Measurements from ENCODE around the gene NPW.

NPW gene

DNA sequence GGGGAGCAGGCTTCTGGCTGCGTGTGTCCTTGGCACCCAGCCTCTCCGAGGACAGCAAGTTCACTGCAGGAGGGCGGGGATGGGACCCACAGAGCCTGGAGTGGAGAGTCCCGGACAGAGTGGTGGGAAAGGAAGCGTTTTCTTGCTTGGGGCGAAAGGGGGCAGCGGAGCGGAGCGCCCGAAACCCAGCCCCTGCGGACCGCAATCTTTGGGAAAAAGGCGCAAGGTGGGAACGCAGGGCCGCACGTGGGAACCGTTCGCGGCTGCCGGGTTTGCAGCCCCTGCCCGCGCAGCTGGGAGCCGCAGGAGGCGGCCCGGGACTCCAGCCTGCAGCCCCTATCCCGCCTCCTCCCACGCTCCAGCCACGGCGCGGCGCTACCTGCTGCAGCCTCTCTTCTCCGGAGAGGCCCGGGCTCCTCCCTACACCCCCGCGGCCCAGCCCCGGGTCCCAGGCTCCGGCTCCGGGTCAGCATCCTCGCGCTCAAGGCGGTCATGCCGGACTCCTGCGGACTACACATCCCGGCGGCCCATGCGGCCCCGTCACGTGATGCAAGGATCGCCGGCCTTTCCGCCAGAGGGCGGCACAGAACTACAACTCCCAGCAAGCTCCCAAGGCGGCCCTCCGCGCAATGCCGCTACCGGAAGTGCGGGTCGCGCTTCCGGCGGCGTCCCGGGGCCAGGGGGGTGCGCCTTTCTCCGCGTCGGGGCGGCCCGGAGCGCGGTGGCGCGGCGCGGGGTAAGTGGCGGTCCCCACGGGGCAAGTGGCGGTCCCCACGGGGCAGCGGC, 27.9 kb downstream of the NPW start, which contains the start of the genes NTHL1 and TSC2:
NTHL1 (minus strand) TSS at position 505 of the 786 bp plus-strand sequence; CDS start at position 494, 11 bp downstream.
TSC2 (plus strand) TSS at position 656 of the 786 bp plus-strand sequence. CDS start 631 bp downstream, outside the sequence.
- Histone ChIP-seq H3K27ac (ENCODE audit: low read depth, low read length) (no peak within 1 kb of the TSS), H3K36me3 (ENCODE audit: insufficient read depth, low read length) (no peaks in the 10 kb centered on the region)

DNA sequence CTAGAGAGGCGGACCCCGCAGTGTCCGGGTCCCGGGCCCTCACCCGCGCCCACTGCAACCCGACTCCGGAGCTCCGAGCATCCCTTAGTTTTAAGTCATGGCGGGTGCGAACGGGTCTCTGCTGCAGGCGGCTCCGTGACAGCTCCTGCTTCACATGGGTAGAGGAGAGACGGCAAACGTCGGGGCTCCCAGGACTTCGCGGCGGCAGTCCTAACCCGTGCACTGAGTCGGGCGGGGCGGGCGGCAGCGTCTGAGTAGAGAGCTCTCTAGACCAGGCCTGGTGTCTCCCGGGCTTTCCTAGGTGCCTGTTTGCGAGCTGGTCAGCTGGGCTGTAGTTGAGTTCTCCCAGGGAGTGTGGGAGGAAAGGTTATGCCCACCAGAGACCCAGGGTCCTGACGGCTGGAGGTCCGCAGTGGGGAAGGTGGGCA, 28.5 kb downstream of the NPW start:
- Histone ChIP-seq H3K27ac (ENCODE audit: low read depth, low read length) (no peak overlapping the region), H3K4me3 (ENCODE audit: low read depth, low read length) (peak overlapping the region; percentile 90), H3K79me2 (ENCODE audit: control insufficient read depth, insufficient read depth, low read length, unreplicated experiment) (peaks cover 13% of the 10 kb centered on the region), H3K27me3 (ENCODE audit: insufficient read depth, low read length) (no peaks in the 10 kb centered on the region), H3K4me1 (ENCODE audit: control insufficient read depth, insufficient read depth, low read length, unreplicated experiment) (peaks cover 13% of the 10 kb centered on the region), H2AFZ (ENCODE audit: low read length, unreplicated experiment) (peak overlapping the region; percentile 80), H3K36me3 (ENCODE audit: insufficient read depth, low read length) (no peaks in the 10 kb centered on the region)

More for the DNA sequence above, 27.9 kb downstream of the NPW start, which contains the start of the genes NTHL1 and TSC2:
- Histone ChIP-seq H3K79me2 (ENCODE audit: control insufficient read depth, insufficient read depth, low read length, unreplicated experiment) (peaks cover 13% of the 10 kb centered on the region), H3K4me1 (ENCODE audit: control insufficient read depth, insufficient read depth, low read length, unreplicated experiment) (peaks cover 13% of the 10 kb centered on the region), H3K4me3 (ENCODE audit: low read depth, low read length) (peak within 1 kb of the TSS; percentile 90), H3K27me3 (ENCODE audit: insufficient read depth, low read length) (no peaks in the 10 kb centered on the region), H2AFZ (ENCODE audit: low read length, unreplicated experiment) (peak within 1 kb of the TSS; percentile 95)

DNA sequence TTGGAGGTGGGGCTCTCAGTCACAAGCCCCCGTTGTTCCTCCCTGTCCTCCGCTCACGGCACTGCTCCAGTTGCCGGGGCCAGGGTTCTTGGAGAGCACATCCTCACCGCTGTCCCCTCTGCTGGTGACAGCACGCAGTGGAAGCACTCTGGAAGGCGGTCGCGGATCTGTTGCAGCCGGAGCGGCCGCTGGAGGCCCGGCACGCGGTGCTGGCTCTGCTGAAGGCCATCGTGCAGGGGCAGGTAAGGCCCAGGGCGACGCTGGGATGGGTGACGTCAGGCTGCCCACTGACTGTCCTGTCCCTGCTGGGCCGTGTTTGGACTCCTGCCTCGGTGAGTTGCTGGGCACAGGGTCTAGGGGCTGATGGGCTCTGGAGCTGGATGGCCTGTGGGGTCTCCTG, 33.6 kb downstream of the NPW start:
- Histone ChIP-seq H2AFZ (ENCODE audit: low read length, unreplicated experiment) (no peak overlapping the region), H3K79me2 (ENCODE audit: control insufficient read depth, insufficient read depth, low read length, unreplicated experiment) (peaks cover 11% of the 10 kb centered on the region), H3K27ac (ENCODE audit: low read depth, low read length) (no peak overlapping the region), H3K4me3 (ENCODE audit: low read depth, low read length) (no peak overlapping the region), H3K36me3 (ENCODE audit: insufficient read depth, low read length) (peaks cover 3% of the 10 kb centered on the region; the same call in 1 of the 2 replicates), H3K4me1 (ENCODE audit: control insufficient read depth, insufficient read depth, low read length, unreplicated experiment) (peaks cover 6% of the 10 kb centered on the region), H3K27me3 (ENCODE audit: insufficient read depth, low read length) (no peaks in the 10 kb centered on the region)

DNA sequence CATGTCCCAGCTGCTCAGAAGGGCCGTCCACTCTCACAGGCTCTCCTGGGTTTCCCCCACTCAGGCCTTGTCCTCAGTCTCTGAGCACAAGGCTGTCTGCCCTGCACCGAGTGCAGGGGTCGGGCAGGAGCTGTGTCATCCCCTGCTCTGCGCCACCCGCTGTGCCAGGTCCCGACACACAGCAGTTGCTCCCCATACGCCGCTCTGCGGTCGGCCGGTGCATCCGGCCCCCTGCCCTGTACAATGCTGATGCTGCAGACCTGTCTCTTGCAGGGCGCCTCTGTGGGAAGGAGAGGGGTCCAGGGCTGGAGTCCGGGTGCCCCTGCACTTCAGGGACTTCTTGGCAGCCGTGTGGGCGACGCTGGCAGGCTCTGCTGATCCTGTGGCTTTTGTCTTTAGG, 34.3 kb downstream of the NPW start:
- Histone ChIP-seq H3K79me2 (ENCODE audit: control insufficient read depth, insufficient read depth, low read length, unreplicated experiment) (peaks cover 4% of the 10 kb centered on the region), H3K4me3 (ENCODE audit: low read depth, low read length) (no peak overlapping the region), H3K27me3 (ENCODE audit: insufficient read depth, low read length) (no peaks in the 10 kb centered on the region), H3K4me1 (ENCODE audit: control insufficient read depth, insufficient read depth, low read length, unreplicated experiment) (peaks cover 2% of the 10 kb centered on the region), H3K36me3 (ENCODE audit: insufficient read depth, low read length) (peaks cover 3% of the 10 kb centered on the region; the same call in 1 of the 2 replicates), H3K27ac (ENCODE audit: low read depth, low read length) (no peak overlapping the region), H2AFZ (ENCODE audit: low read length, unreplicated experiment) (no peak overlapping the region)

DNA sequence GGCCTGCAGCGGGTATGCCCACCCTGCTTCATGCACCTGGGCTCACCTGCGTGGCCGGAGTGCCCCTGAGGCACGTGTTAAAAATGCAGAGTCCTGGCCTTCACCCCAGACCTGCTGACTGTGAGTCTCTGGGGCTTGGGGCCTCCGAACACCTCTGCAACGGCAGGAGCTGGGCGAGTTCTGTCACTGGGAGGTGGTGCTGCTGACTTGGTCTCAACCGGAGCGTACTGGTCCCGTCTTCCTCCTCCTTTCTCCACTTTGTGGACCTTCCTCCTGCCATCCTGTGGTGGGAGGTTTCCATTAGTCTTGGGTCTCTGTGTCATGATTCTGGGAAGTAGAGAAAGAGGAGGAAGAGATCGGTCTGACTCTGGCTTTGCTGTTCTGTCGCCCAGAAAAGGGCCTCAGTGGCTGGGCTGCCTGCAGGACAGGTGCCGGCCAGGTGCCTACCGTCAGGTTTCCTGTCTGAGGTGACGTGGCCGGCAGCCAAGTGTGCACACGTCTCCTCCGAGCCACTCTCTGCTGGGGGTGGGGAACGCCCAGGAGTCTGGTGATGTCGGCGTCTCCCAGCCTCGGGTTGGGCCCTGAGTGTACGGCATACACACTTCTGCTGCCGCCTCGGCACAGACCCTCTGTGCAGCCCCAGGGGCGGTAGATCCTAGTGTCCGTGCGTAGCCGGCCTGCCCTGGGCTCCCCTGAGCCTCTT, 35.1 kb downstream of the NPW start:
- Histone ChIP-seq H2AFZ (ENCODE audit: low read length, unreplicated experiment) (no peak overlapping the region), H3K27ac (ENCODE audit: low read depth, low read length) (no peak overlapping the region), H3K4me3 (ENCODE audit: low read depth, low read length) (no peak overlapping the region), H3K36me3 (ENCODE audit: insufficient read depth, low read length) (peaks cover 3% of the 10 kb centered on the region; the same call in 1 of the 2 replicates), H3K27me3 (ENCODE audit: insufficient read depth, low read length) (no peaks in the 10 kb centered on the region), H3K4me1 (ENCODE audit: control insufficient read depth, insufficient read depth, low read length, unreplicated experiment) (no peaks in the 10 kb centered on the region), H3K79me2 (ENCODE audit: control insufficient read depth, insufficient read depth, low read length, unreplicated experiment) (no peaks in the 10 kb centered on the region)

DNA sequence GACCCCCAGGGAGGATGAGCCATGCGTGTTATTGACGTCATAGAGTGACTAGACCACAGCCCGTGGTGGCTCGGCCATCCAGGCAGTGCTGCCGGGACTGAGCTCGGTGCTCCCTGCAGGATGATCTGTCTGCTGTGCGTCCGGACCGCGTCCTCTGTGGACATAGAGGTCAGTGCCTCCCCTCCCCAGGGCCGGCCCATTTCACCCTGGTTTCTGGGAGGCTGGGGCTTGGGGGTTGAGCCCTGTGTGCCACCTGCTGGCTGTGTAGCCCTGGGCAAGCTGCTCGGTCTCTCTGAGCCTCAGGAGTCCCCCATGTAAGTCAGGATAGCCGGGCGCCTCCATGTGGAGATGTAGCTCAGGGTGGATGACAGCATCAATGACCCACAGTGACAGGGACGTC, 36.5 kb downstream of the NPW start:
- no peaks in the 10 kb centered on the region for H3K79me2 ChIP-seq (ENCODE audit: control insufficient read depth, insufficient read depth, low read length, unreplicated experiment)
- H3K27me3 ChIP-seq (ENCODE audit: insufficient read depth, low read length) = no peaks in the 10 kb centered on the region
- H3K27ac ChIP-seq (ENCODE audit: low read depth, low read length) = no peak overlapping the region
- H2AFZ ChIP-seq (ENCODE audit: low read length, unreplicated experiment) = no peak overlapping the region
- H3K4me3 ChIP-seq (ENCODE audit: low read depth, low read length) = no peak overlapping the region
- H3K4me1 ChIP-seq (ENCODE audit: control insufficient read depth, insufficient read depth, low read length, unreplicated experiment) = no peaks in the 10 kb centered on the region
- peaks cover 3% of the 10 kb centered on the region; the same call in 1 of the 2 replicates for H3K36me3 ChIP-seq (ENCODE audit: insufficient read depth, low read length)

DNA sequence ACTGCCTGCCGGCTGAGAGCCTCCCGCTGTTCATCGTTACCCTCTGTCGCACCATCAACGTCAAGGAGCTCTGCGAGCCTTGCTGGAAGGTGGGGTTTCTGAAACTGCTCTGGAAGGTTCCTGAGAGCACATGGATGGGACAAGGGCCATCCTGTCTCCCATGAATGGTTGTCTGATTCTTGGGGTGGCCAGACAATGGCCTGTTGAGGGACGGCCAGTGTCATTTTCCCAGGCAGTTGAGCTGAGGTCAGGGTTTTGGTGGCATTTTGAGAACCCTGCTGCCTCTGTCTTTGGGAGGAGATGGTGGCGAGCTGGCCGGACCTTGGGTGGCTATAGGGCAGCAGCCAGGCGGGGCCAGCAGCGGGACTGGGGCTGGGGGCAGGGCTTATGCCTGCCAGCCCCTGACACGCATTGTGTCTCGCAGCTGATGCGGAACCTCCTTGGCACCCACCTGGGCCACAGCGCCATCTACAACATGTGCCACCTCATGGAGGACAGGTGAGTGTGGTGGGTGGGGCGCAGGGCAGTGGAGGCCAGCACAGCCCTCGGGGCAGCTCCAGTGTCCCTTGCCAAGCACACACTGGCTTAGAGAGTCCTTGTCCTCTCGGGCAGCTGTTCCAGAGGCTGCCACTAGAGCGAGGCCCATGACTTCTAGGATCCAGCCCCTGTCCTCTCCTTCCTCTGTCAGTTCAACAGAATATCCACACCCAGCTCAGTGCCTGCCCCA, 37.3 kb downstream of the NPW start:
- H3K36me3 ChIP-seq (ENCODE audit: insufficient read depth, low read length) = peaks cover 3% of the 10 kb centered on the region; the same call in 1 of the 2 replicates
- H3K79me2 ChIP-seq (ENCODE audit: control insufficient read depth, insufficient read depth, low read length, unreplicated experiment) = no peaks in the 10 kb centered on the region
- H3K4me1 ChIP-seq (ENCODE audit: control insufficient read depth, insufficient read depth, low read length, unreplicated experiment) = no peaks in the 10 kb centered on the region
- H3K4me3 ChIP-seq (ENCODE audit: low read depth, low read length) = no peak overlapping the region
- no peak overlapping the region for H3K27ac ChIP-seq (ENCODE audit: low read depth, low read length)
- H3K27me3 ChIP-seq (ENCODE audit: insufficient read depth, low read length) = no peaks in the 10 kb centered on the region
- H2AFZ ChIP-seq (ENCODE audit: low read length, unreplicated experiment) = no peak overlapping the region

DNA sequence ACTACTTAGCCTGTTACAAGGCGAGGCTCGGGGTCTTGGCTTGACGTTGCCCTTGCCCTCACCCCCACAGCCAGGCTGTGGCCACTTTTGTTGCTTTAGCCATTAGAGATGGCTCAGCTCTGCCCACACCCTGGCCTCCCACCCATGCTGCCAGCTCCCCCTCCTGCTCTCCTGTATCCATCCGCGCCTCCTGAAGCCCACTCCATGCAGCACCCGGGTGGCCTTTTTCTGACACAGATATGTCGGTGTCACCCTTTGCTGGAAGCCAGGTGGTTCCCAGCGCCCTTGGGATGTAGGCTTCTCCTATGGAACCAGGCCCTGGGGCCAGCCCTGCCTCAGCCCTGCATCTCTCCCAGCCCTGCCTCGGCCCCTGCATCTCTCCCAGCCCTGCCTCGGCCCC, 37.9 kb downstream of the NPW start:
- Histone ChIP-seq H3K4me3 (ENCODE audit: low read depth, low read length) (no peak overlapping the region), H3K27me3 (ENCODE audit: insufficient read depth, low read length) (no peaks in the 10 kb centered on the region), H3K79me2 (ENCODE audit: control insufficient read depth, insufficient read depth, low read length, unreplicated experiment) (no peaks in the 10 kb centered on the region), H3K4me1 (ENCODE audit: control insufficient read depth, insufficient read depth, low read length, unreplicated experiment) (no peaks in the 10 kb centered on the region), H3K36me3 (ENCODE audit: insufficient read depth, low read length) (peaks cover 3% of the 10 kb centered on the region; the same call in 1 of the 2 replicates), H3K27ac (ENCODE audit: low read depth, low read length) (no peak overlapping the region), H2AFZ (ENCODE audit: low read length, unreplicated experiment) (no peak overlapping the region)

DNA sequence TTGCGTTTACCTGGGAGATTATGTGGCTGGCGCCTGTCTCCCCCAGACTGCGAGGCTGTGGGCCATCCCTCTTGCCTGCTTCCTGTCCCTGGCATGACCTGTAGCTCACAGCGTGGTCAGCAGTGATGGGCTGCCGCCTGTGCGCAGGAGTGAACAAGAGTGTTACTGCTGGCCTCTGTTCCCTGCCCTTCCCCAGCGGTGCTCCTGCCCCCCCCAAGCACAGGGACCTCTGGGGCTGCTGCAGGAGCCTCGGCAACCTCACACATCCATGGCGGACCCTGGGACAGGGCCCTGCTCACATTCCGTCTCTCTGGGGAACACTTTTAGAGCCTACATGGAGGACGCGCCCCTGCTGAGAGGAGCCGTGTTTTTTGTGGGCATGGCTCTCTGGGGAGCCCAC, 38.8 kb downstream of the NPW start:
- no peaks in the 10 kb centered on the region for H3K4me1 ChIP-seq (ENCODE audit: control insufficient read depth, insufficient read depth, low read length, unreplicated experiment)
- no peaks in the 10 kb centered on the region for H3K79me2 ChIP-seq (ENCODE audit: control insufficient read depth, insufficient read depth, low read length, unreplicated experiment)
- H3K27ac ChIP-seq (ENCODE audit: low read depth, low read length) = no peak overlapping the region
- no peak overlapping the region for H3K4me3 ChIP-seq (ENCODE audit: low read depth, low read length)
- peaks cover 3% of the 10 kb centered on the region; the same call in 1 of the 2 replicates for H3K36me3 ChIP-seq (ENCODE audit: insufficient read depth, low read length)
- H2AFZ ChIP-seq (ENCODE audit: low read length, unreplicated experiment) = no peak overlapping the region
- no peaks in the 10 kb centered on the region for H3K27me3 ChIP-seq (ENCODE audit: insufficient read depth, low read length)

DNA sequence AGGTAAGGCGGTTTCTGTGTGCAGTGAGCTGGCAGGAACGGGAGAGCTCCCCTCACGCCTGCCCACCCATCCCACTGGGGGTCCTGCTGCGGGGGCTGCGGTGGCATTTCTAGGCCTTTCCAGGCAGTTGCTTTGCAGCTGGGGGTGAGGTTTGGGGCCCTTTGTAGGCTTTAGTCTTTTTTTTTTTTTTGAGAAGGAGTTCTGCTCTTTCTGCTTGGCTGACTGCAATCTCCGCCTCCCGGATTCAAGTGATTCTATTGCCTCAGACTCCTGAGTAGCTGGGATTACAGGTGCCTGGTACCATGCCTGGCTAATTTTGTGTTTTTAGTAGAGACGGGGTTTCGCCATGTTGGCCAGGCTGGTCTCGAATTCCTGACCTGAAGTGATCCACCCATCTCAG, 39.3 kb downstream of the NPW start:
- H3K27ac ChIP-seq (ENCODE audit: low read depth, low read length) = no peak overlapping the region
- H3K4me1 ChIP-seq (ENCODE audit: control insufficient read depth, insufficient read depth, low read length, unreplicated experiment) = no peaks in the 10 kb centered on the region
- H3K4me3 ChIP-seq (ENCODE audit: low read depth, low read length) = no peak overlapping the region
- no peak overlapping the region for H2AFZ ChIP-seq (ENCODE audit: low read length, unreplicated experiment)
- H3K27me3 ChIP-seq (ENCODE audit: insufficient read depth, low read length) = no peaks in the 10 kb centered on the region
- H3K36me3 ChIP-seq (ENCODE audit: insufficient read depth, low read length) = peaks cover under 1% of the 10 kb centered on the region; the same call in 1 of the 2 replicates
- no peaks in the 10 kb centered on the region for H3K79me2 ChIP-seq (ENCODE audit: control insufficient read depth, insufficient read depth, low read length, unreplicated experiment)
